A673 (cell line): ENCODE data around the gene ASB9. TPM values are rescaled to one million over a fixed set of nuclear protein-coding genes. Genes with fewer than 3 reads are reported as not detected.
A peak's percentile ranks its signal among the peaks of the same experiment; 100 is the strongest.

Experiments used
- BruUV-seq: library from RNA; stranded (reverse); fragments of 400-500 nt; replicated peaks from 2 replicates; lab custom pipeline; 2021; lab: Mats Ljungman, UMichigan
- CTCF ChIA-PET: fragments of 300-600 bp; sonication (Branson Sonifier 250); formaldehyde crosslinking; loops from one replicate; lab custom pipeline; 2022; ENCODE audit warnings: antibody characterized with exemption; lab: Charles Lee
- POLR2A ChIA-PET: fragments of 300-600 bp; sonication (Branson Sonifier 250); formaldehyde crosslinking; loops from one replicate; lab custom pipeline; 2022; ENCODE audit warnings: antibody characterized with exemption; ENCODE audit not compliant: low non-redundant PET; lab: Charles Lee
- DNase-seq: peaks from one replicate; pipeline ENCODE4 v3.0.0-alpha.2; 2015; ENCODE audit warnings: low spot score
- H3K27ac ChIP-seq: fragments of 200-600 bp; sonication (generic); 2 replicates; pipeline ENCODE4 v1.5.1; 2016; ENCODE audit warnings: mixed run types, low read depth, mild to moderate bottlenecking, mixed read lengths, antibody characterized with exemption, low read length; ENCODE audit not compliant: poor library complexity, severe bottlenecking
- H3K27me3 ChIP-seq: fragments of 200-600 bp; sonication (generic); replicated peaks from 2 replicates; pipeline ENCODE4 v1.6.1; 2017; ENCODE audit warnings: mixed run types, low read depth, mild to moderate bottlenecking, mixed read lengths, antibody characterized with exemption, low read length; ENCODE audit not compliant: insufficient read depth, poor library complexity
- H3K36me3 ChIP-seq: fragments of 200-600 bp; sonication (generic); 2 replicates; pipeline ENCODE4 v1.6.1; 2016; ENCODE audit warnings: mixed run types, mild to moderate bottlenecking, mixed read lengths, antibody characterized with exemption, low read length; ENCODE audit not compliant: insufficient read depth, poor library complexity, severe bottlenecking
- H3K4me1 ChIP-seq: fragments of 200-600 bp; sonication (generic); 2 replicates; pipeline ENCODE4 v1.6.1; 2017; ENCODE audit warnings: mixed run types, mild to moderate bottlenecking, mixed read lengths, antibody characterized with exemption, low read length; ENCODE audit not compliant: insufficient read depth, poor library complexity, severe bottlenecking
- H3K4me3 ChIP-seq: fragments of 200-600 bp; sonication (generic); 2 replicates; pipeline ENCODE4 v1.5.1; 2016; ENCODE audit warnings: low read depth, mixed run types, mild to moderate bottlenecking, mixed read lengths, low read length; ENCODE audit not compliant: poor library complexity, severe bottlenecking
- H3K9me3 ChIP-seq: fragments of 200-600 bp; sonication (generic); 2 replicates; pipeline ENCODE4 v1.6.1; 2016; ENCODE audit warnings: mixed run types, low read depth, mild to moderate bottlenecking, mixed read lengths, antibody characterized with exemption, low read length; ENCODE audit not compliant: poor library complexity, severe bottlenecking
- CTCF ChIP-seq: fragments of 300-800, 200-600 bp; sonication (generic); conservative IDR thresholded peaks from 2 replicates; pipeline ENCODE4 v1.5.1; 2017; ENCODE audit warnings: low read depth, mild to moderate bottlenecking, antibody characterized with exemption, low read length, moderate library complexity, mixed read lengths
- EZH2 ChIP-seq: fragments of 200-600 bp; sonication (generic); IDR thresholded peaks from 2 replicates; pipeline ENCODE4 v1.6.1; 2017; ENCODE audit warnings: borderline replicate concordance, low read depth, mild to moderate bottlenecking, mixed read lengths, antibody characterized with exemption, low read length; ENCODE audit not compliant: poor library complexity, severe bottlenecking
- intact Hi-C: fragments of 100-400 bp; cut with micrococcal nuclease; formaldehyde crosslinking; loops from one replicate; pipeline ENCODE4 v1.10.0; 2022; ENCODE audit not compliant: unreplicated experiment
- total RNA-seq: library from RNA; stranded (reverse); gene quantifications from 2 replicates; pipeline ENCODE4 v1.2.3, GENCODE V29; 2021

ASB9 gene
- total RNA-seq, 1 experiment from 2014 or later, result not detected

- no peaks in the 10 kb centered on the region for H3K27me3 ChIP-seq
- H3K4me3 ChIP-seq, result no peak overlapping the region
- no TSS peak for BruUV-seq
- H3K36me3 ChIP-seq, result no peaks in the 10 kb centered on the region
- ChIA-PET CTCF (no interaction called here), POLR2A (no interaction called here)
- H3K4me1 ChIP-seq, result peaks cover 17% of the 10 kb centered on the region
- TF ChIP-seq EZH2, result no peak
- no peak for TF ChIP-seq CTCF
- no peak for DNase-seq
- intact Hi-C loops, result loop anchor here (5.0 kb wide), 1 partner anchor 265 kb away; no protein-coding TSS in a partner anchor
- no peak overlapping the region for H3K27ac ChIP-seq
- no peaks in the 10 kb centered on the region for H3K9me3 ChIP-seq
These were observed 32.0 kb upstream of the ASB9 start for GRCh38 chrX:15301924-15302323.

- peak; percentile 64 for TF ChIP-seq CTCF
- no peak for TF ChIP-seq EZH2
- no TSS peak for BruUV-seq
- ChIA-PET CTCF (interaction anchor here (1.4 kb wide), 1 partner anchor 168 kb away, joined by 10 read pairs; no protein-coding TSS in a partner anchor), POLR2A (no interaction called here)
- intact Hi-C loops, result loop anchor here (1.0 to 5.0 kb wide), 2 partner anchors 168 to 267 kb away; no protein-coding TSS in a partner anchor
- H3K4me1 ChIP-seq, result peaks cover 17% of the 10 kb centered on the region
- DNase-seq, result peak; percentile 65
- no peaks in the 10 kb centered on the region for H3K36me3 ChIP-seq
- H3K27ac ChIP-seq, result no peak overlapping the region
- H3K9me3 ChIP-seq, result no peaks in the 10 kb centered on the region
- no peak overlapping the region for H3K4me3 ChIP-seq
- H3K27me3 ChIP-seq, result no peaks in the 10 kb centered on the region
These were observed 30.3 kb upstream of the ASB9 start for GRCh38 chrX:15299941-15300851.

- POLR2A ChIA-PET, result no interaction called here
- H3K36me3 ChIP-seq, result no peaks in the 10 kb centered on the region
- TF ChIP-seq EZH2 (no peak), CTCF (no peak)
- no TSS peak for BruUV-seq
- intact Hi-C loops, result loop anchor here (1.0 kb wide), 1 partner anchor 170 kb away; no protein-coding TSS in a partner anchor
- peak overlapping the region; percentile 71 for H3K27ac ChIP-seq
- H3K27me3 ChIP-seq, result no peaks in the 10 kb centered on the region
- CTCF ChIA-PET, result no interaction called here
- no peaks in the 10 kb centered on the region for H3K9me3 ChIP-seq
- peaks cover 17% of the 10 kb centered on the region for H3K4me1 ChIP-seq
- no peak for DNase-seq
- H3K4me3 ChIP-seq, result no peak overlapping the region
These were observed 28.9 kb upstream of the ASB9 start for GRCh38 chrX:15298780-15299179.
